ENCODE measurements around the gene SBNO1.

DNA sequence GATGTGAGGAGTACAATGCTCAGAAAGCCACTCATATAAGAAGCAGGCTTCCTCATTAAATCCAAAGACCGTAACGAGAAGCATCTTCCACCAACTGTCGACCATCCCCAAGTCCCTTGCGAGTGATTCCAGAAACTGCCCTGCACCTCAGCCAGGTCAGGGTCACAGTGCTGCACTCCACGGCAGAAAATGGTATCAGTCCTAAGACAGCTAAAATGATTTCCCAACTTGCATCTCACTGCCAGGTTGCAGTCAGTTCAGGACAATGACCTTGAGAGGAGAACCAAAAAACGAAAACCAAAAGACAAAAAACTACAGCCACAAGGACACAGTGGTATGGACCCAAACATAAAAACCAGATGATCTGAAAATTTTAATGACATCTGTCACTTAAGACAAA lies 20.6 kb downstream of the SBNO1 start:
- TF ChIP-seq, protein P1, sequence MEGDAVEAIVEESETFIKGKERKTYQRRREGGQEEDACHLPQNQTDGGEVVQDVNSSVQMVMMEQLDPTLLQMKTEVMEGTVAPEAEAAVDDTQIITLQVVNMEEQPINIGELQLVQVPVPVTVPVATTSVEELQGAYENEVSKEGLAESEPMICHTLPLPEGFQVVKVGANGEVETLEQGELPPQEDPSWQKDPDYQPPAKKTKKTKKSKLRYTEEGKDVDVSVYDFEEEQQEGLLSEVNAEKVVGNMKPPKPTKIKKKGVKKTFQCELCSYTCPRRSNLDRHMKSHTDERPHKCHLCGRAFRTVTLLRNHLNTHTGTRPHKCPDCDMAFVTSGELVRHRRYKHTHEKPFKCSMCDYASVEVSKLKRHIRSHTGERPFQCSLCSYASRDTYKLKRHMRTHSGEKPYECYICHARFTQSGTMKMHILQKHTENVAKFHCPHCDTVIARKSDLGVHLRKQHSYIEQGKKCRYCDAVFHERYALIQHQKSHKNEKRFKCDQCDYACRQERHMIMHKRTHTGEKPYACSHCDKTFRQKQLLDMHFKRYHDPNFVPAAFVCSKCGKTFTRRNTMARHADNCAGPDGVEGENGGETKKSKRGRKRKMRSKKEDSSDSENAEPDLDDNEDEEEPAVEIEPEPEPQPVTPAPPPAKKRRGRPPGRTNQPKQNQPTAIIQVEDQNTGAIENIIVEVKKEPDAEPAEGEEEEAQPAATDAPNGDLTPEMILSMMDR (IDR thresholded peaks at IDR 0.05) = no peak
- no peak for TF ChIP-seq POLR2AphosphoS5 (IDR thresholded peaks at IDR 0.05)
- no peak for TF ChIP-seq POLR2A (IDR thresholded peaks at IDR 0.05)
